Activated CD8-positive, alpha-beta memory T cell treated with anti-CD3 and anti-CD28 coated beads, Interleukin-2, amount 50 U/mL, for 4 hours (primary cell): Measurements from ENCODE around the gene CLDN2.

ENCODE experiments used
- DNase-seq: peaks from one replicate; pipeline ENCODE4 v3.0.0-alpha.2; 2020

CLDN2 gene

DNA sequence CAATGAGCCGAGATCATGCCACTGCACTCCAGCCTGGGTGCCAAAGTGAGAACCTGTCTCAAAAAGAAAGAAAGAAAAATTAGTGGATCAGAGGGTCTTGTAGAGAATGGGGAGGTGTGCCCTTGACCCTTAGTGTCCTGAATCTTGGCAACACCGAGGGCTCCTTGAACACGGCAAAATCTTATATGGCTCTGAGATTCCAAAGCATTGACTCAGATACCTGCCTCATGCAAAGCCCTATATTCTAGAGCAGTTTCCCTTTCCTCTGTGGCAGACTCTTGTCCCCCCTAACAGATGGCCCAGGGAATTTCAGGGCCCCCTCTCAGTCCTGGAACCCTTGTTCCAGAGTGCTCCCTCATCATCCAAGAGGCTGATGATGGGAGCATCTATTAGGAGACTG is 6.8 kb downstream of the CLDN2 start:
- no peak for DNase-seq

DNA sequence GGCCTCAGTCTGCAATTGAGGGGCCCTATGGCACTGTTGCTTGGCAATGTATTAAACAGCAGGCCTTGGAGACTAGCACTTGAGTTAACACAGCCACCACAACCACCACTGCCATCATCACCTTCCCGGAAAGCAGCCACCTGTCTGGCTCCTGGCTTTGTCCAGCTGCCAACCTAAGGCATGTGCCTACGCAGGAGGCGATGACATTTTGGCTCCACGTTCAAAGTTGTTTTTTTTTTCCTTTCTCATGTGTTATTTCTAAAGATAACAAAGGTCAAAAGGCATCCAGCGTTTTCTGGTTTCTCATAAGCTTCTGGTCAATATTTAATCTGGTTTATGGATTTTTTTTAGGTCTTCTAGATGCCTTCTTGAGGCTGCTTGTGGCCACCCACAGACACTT is 7.5 kb downstream of the CLDN2 start:
- no peak for DNase-seq

DNA sequence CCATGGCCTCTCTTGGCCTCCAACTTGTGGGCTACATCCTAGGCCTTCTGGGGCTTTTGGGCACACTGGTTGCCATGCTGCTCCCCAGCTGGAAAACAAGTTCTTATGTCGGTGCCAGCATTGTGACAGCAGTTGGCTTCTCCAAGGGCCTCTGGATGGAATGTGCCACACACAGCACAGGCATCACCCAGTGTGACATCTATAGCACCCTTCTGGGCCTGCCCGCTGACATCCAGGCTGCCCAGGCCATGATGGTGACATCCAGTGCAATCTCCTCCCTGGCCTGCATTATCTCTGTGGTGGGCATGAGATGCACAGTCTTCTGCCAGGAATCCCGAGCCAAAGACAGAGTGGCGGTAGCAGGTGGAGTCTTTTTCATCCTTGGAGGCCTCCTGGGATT is 8.0 kb downstream of the CLDN2 start:
- no peak for DNase-seq

DNA sequence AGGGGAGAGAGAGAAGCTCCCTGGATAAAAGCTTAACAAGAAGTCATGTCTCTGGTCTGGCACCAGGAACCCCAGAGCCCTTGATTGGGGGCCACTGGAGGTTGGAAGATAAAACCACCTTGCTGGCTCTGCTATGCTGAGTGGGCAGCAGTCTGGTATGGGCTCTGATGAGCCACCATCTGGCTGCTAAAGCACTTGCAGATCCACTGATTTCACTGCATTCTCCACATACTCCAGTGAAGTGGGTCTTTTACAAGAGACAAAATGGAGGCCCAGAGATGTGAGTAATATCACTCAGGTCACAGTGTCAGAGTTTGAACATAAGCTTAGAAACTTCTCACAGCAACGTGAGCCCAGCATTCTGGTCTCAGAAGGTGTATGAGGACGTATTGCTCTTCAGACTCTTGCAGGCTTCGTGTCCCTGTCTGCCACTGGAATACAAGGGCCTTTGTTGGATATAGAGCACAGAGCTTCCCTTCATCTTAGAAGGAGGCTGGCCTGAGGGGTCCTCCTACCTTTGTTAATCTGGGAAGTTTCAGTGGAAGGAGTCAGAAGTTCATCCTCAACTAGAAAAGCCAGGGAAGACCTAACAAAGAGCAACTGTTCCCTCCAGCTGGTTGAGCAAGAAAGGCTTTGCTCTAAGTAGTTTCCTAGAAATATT is 11.8 kb downstream of the CLDN2 start:
- no peak for DNase-seq

DNA sequence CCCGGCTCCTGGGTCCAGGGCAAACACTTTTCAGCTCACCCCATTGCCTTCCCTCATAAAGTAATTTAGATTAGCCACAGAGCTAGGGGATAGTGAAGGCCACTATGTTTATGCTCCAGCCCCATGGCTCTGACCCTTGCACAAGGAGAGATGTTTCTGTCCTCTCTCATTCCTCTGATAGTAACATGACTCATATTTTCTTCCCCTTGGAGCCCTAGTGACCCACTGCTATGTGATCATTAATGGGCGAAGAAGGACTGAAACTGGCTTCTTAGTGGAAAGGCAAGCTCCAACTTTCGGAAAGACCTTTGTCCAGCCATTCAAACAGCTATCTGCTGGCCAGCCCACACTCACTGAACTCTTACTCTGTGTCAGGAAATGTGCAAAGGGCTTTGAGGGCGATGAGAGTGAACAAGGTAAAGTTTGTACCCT is 12.3 kb downstream of the CLDN2 start:
- no peak for DNase-seq

DNA sequence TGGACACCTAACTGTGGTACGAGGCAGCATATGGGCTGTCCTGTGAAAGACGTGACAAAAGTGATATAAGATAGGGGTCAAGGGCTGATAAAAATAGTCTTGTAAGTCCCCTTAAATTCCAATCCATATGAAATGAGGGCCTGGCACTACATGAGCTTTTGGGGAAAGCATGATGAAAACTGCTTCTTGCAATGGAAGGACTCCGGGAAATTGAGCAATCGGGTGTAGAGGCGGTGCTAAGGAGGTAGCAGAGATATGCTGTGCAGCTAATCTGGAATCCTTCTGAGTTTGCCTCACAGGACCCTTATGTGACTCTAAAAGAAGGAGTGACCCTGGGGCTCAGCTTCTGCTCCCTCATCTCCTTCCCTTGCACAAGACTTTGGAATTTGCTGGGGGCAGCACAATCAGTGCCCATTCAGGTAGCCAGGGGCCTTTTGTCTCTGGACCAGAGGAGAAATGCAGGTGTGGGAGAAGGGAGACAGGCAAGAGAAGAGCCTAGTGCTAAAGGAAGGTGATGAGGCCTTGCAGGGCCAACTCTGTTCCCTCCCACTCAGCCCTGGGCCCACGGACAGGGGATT is 12.8 kb downstream of the CLDN2 start:
- DNase-seq, result no peak

DNA sequence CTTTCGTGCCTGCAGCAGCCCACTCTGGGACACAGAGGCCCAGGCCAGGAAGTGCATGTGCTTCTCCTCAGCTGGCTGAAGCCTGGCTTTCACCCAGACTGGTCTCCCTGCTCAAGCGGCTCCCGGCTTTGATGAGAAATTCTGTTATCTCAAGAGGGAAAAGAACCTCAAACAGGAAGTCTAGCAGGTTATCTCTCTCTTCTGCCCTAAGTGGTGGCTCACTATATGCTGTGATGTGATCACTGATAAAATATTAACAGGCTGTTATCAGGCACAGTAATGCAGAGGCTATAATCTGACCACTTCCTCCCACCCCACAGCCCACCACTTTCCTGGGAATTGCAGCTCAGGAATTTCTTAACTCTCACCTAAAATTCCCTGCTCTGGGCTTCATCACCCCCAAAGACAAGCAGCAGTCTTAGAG is 13.3 kb downstream of the CLDN2 start:
- no peak for DNase-seq

DNA sequence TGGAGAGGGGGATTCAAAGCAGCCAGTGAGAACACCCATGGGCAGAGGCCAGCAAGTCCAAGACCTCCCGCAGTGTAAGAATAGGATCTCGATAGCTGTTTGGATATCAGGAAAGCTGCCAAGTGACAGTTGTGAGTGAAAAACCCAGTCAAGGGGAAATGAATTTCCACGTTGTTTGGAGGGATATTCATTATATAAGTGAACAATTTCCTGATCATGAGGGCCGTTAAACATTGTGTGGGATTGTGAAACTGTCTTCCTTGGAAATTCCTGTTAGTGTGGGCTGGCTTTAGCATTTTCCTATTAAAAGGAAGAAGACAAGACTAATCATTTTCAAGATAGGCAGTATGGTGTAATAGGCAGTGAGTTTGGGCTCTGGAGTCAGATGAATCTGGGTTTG is 15.0 kb downstream of the CLDN2 start:
- DNase-seq, result no peak

DNA sequence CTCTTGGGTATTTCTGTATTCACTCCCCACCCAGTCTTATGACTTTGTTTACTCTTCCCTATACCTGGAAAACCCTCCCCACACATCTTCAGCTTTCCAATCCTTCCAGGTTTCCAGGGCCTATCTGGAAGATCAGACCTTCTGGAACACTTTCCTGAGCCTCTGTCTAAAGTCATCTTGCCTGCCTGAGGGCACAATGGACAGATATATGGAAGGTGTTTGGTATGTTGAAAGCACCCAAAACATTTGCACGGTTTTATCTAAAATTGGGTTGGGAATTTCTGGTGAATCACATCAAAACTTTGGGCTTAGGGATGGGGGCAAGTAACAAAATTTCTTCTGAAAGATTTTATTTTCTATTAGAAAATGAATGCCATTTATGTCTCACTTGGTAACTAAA is 16.0 kb downstream of the CLDN2 start:
- no peak for DNase-seq

DNA sequence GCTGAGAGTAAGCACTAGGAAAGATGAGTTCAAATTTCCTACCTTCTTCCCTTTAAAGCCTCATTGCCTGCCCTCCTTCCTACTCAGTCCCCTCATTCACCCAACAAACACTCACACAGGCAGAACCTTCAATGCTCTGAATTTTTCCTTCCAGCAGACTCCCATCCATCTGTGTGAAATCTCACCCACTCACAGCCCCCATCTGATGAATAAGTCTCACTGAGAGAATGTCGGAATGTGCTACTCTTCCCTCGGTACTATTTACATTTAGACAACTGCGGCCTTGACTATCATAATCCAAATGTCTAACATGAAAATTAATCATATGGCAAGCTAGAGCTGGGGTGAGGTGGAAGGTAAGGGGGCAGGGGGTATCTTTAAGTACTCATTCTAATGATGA is 19.4 kb downstream of the CLDN2 start:
- DNase-seq, result no peak

DNA sequence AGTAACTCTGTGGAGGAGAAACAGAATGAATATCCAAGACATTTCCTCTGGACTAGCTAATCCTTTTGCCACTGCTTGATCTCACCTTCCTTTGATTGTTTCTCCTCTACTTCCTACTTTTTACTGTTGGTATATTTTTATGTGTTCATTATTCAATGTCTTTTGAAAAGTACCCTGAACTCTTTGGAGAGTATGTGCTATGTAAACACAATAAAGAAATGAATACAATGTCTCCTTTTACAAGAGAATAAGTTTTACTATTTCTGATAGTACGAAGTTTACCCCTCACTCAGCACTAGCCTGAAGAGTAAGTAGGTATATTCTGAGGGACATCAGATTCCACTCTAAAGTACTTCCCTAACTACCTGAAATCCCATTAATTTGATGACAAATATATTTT is 19.9 kb downstream of the CLDN2 start:
- no peak for DNase-seq

DNA sequence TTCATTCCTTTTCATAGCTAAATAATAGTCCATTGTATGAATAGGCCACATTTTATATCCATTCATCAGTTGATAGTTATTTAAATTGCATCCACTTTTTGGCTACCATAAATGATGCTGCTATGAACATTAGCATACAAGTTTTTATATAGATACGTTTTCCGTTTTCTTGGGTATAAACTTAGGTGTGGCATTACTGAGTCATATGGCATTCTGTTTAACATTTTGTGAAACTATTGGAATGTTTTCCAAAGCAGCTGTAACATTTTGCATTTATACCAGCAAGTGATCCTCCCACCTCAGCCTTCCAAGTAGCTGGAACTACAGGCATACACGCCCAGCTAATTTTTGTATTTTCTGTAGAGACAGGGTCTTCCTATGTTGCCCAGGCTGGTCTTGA is 26.3 kb downstream of the CLDN2 start:
- DNase-seq, result no peak

DNA sequence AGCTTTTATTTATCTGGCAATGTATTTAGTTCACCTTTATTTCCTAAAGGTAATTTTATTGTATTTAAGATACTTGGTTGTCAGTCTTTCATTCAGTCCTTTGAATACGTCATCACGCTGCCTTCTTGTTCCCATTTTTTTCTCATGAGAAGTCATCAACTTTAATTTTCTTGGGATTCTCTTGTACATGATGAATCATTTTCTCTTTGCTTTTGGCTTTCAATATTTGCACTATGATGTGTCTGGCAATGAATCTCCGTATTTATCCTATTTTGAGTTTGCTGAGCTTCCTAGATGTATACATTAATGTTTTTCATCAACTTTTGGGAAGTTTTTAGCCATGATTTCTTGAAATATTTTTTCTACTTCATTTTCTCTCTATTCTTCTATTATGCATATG is 28.4 kb downstream of the CLDN2 start:
- DNase-seq, result no peak

DNA sequence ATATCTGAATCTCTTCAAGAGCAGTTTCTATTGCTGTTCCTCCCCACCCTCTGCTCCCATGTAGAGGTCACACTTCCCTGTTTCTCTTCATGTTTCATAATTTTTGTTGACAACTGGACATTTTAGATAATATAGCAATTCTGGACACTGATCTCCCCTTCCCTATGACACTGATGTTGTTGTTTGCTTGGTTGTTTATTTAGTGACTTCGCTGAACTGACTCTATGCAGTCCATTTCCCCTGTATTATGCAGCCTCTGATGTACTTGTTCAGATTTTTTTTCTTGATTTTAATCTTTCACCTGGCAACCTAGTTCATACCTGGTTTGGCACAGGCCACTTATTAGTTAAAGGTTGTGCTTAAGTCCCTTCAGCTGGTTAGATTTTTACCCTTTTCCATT is 29.2 kb downstream of the CLDN2 start:
- no peak for DNase-seq

DNA sequence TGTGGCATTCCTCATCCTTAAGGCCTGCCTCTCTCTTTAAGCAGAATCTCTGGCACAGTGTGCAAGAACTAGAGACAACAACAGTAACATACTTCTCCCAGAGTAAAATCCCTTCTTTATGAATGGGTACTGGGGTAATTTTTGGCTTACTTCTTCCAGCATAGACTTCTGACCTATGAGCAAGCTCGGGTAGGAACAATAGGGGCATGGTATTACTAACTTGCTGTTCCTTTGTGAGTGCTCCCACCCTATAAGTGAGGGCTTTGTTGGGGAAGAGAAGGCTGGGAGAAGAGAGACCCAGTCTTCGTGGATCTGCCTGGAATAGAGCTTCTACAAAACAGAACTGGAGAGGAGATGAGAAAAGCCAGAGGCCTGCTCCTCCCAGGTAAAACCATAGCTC is 30.2 kb downstream of the CLDN2 start:
- DNase-seq, result no peak

DNA sequence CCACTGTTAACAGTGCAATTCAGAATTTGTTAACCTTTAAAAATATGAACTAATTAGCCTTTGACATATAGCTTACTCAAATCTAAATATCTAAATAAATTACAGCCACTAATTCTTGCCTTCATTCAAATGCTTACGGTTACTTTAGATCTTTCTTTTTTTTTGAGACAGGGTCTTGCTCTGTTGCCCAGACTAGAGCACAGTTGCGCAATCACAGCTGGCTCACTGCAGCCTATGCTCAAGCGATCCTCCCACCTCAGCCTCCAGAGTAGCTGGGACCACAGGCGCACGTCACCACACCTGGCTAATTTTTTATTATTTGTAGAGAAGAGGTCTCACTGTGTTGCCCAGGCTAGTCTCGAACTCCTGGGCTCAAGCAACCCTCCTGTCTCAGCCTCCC is 31.0 kb downstream of the CLDN2 start:
- DNase-seq, result no peak

DNA sequence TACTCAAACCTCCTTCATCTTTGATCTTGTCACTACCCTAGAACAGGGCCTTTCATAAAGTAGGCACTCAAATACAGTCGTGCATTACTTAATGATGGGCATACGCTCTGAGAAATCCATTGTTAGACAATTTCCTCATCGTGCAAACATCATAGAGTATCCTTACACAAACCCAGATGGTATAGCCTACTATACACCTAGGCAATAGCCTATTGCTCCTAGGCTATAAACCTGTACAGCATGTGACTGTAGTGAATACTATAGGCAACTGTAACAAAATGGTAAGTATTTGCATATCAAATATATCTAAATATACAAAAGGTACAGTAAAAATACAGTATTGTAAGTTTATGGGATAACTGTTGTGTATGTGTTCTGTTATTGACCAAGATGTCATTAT is 31.9 kb downstream of the CLDN2 start:
- no peak for DNase-seq

DNA sequence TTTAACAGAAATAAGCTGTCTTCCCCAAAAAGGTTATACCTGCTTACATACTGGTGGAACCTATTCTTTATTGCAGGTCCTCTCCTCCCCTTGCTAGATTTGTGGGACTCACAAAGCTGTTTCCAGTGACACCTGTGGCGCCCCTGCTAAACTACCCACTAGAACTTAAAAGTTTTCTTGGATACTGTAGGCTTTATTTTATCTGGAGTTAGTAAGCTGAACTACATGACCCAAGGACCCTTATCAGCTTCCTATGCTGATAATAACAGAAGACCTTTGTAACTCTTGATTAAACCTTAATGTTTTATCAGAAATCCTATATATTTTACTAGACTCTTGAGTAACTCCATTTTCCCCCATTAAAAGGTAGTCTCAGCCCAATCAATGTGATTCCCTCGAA is 32.3 kb downstream of the CLDN2 start:
- no peak for DNase-seq

DNA sequence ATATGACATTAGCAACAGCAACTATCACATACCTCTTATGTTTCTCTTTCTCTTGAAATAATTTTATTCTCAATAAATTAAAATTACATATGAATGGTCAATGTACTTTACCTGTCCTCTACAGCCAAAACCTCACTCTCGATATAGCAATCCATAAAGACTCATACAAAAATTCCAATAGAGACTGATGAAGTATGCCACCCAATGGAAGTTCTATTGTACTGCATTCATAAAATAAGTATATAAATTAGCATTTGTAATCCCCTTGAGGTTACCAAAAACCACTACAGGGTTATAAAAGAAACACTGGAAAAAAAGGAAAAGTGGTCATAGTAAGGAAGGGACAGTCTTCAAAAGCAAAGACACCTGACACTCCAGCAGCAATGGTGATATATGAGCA is 32.8 kb downstream of the CLDN2 start:
- DNase-seq, result no peak

DNA sequence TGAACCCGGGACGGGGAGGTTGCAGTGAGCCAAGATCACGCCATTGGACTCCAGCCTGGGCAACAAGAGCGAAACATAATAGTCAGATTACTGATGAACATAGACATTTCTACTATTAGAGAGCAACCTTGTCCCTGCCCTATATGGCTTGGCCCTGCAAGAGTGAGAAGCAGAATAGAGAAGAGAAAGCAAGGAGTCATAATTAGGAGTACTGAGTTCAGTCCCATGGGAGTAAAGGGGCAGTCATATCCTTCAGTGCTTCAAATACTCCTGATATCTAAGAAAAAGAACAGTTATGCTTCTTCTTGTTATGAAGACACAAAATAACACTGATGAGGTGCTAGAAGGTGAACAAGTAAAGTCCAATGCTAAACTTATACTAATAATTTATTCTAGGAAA is 33.8 kb downstream of the CLDN2 start:
- DNase-seq, result no peak

DNA sequence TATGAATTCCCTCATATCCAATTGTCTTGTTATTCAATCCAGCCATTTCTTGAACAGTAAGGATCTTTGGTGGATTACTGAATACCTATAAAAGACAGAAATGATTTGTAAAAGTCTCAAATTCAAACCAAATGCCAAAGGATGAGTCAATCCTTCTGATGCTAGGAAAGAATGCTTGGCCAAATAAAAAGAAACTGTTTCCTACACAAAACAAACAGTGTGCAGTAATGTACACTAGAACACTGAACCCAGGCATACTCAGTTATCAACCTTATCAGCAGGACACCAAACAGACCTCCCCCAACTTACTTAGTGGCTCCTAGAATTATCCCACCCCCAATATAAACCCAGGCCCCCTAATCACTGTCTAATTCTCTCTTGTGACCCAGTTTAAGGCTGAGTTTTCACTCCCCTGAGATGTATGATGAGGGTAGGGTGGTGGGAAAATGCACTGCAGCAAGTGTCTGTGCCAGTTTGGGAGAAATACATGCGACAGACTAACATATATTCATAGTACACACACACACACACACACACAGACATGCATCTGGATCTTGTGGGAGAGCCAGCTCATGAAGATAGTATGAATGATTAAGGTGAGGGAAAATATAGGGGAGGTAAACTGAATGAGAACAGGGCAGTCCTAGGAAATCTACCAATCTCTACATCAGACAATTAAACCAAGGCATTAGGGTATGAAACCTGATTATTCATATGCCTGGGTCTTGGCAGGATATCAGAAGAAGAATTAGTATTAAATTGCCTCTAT is 35.0 kb downstream of the CLDN2 start:
- no peak for DNase-seq

DNA sequence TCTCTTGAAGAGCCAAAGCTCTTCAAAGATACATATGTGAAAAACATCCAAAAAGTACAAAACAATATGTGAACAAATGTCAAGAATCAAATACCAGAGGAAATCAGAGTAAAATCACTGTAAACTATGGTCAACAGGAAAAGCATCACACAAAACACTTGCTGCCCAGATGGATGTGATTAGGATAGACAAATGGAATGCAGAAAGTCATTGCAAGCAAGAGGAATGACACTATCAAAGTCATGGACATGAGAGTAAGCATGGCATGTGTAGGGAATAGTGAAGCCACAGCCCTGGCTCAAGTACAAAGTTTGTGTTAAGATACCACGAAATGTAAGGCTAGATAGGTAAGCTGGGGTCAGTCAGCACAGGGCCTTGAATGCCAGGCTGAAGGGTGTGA is 37.7 kb downstream of the CLDN2 start:
- DNase-seq, result no peak

DNA sequence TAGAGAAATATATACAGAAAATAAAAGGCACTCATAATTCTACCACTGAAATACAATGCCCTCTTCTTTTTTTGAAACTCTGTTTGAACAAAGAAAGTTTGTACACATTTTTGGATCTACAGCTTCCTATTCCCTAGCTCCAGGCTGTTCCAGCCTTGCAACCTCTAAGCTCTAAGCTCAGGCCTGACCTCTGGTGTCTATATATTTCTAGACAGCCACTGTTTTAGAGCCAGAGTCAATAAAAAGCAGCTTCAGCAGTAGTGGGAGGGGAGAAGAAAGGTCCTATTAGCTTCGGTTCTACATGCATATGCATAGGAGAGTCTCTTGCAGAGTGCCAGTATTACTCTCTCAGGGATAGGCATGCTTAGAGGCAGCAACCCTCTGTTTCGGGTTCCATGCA is 39.7 kb downstream of the CLDN2 start:
- no peak for DNase-seq

DNA sequence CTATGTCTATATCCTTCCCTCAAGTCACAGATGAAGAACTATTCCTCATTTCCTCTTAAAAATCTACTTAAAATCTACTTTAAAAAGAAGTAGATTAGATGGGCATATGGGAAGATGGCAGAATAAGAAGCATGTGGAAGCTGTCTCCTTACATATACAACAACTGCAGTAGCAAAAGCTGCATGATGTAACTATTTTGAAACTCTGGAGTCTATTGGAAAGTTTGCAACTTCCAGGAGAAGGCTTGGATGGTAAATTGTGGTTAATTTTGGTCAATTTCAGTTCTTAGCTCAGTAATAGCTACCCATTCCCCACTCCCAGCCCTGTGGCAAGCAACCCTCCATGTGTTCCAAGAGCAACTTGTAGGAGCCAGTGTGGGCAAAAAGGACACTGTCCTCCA is 42.9 kb downstream of the CLDN2 start:
- DNase-seq, result no peak

DNA sequence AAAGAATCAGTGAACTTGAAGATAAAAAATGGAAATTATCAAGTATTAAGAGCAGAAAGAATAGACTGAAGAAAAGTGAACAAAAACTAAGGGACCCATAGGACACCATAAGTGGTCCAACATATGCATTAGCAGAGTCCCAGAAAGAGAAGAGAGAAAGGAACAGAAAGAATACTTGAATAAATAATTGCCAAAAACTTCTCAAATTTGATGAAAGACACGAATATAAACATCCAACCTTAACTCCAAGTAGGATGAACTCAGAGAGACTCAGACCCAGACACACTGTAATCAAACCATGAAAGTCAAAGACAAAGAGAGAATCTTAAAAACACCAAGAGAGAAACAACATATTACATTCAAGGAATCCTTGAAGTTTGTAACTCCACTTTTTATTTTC is 44.1 kb downstream of the CLDN2 start:
- DNase-seq, result no peak
